Astrocyte (in vitro differentiated cells and primary cell): ENCODE data around the gene DUSP1. TPM values are rescaled to one million over a fixed set of nuclear protein-coding genes. Genes with fewer than 3 reads are reported as not detected.
A peak's percentile ranks its signal among the peaks of the same experiment; 100 is the strongest.

Experiments
- DNase-seq: peaks from one replicate; pipeline ENCODE4 v3.0.0-alpha.2; 2010; ENCODE audit warnings: low read depth
- FAIRE-seq: peaks from 2 replicates; lab custom pipeline; 2011; peaks lifted over from hg19 to GRCh38; lab: Jason Lieb, UNC
- H2AFZ ChIP-seq: 2 replicates; pipeline ENCODE4 v1.6.0; 2012; ENCODE audit warnings: low read depth, low read length, inconsistent platforms
- H3K27ac ChIP-seq: 2 replicates; pipeline ENCODE4 v1.5.1; 2011; ENCODE audit warnings: low read depth, low read length, inconsistent platforms
- H3K27me3 ChIP-seq: 2 replicates; pipeline ENCODE4 v1.6.0; 2011; ENCODE audit warnings: low read length, inconsistent platforms; ENCODE audit not compliant: insufficient read depth
- H3K36me3 ChIP-seq: 2 replicates; pipeline ENCODE4 v1.5.1; 2011; ENCODE audit warnings: low read length, inconsistent platforms; ENCODE audit not compliant: insufficient read depth
- H3K4me1 ChIP-seq: 2 replicates; pipeline ENCODE4 v1.5.1; 2011; ENCODE audit warnings: low read length, inconsistent platforms; ENCODE audit not compliant: insufficient read depth
- H3K4me2 ChIP-seq: 2 replicates; pipeline ENCODE4 v1.6.0; 2012; ENCODE audit warnings: low read length, inconsistent platforms
- H3K4me3 ChIP-seq: 2 replicates; pipeline ENCODE4 v1.5.1; 2011; ENCODE audit warnings: low read depth, mild to moderate bottlenecking, low read length, inconsistent platforms; ENCODE audit not compliant: insufficient read depth
- H3K79me2 ChIP-seq: 2 replicates; pipeline ENCODE4 v1.6.0; 2012; ENCODE audit warnings: mild to moderate bottlenecking, low read length, inconsistent platforms; ENCODE audit not compliant: insufficient read depth
- H3K9ac ChIP-seq: 2 replicates; pipeline ENCODE4 v1.6.0; 2012; ENCODE audit warnings: mild to moderate bottlenecking, low read length, inconsistent platforms
- H3K9me3 ChIP-seq: 2 replicates; pipeline ENCODE4 v1.5.1; 2012; ENCODE audit warnings: low read depth, mild to moderate bottlenecking, low read length, inconsistent platforms; ENCODE audit not compliant: insufficient read depth
- H4K20me1 ChIP-seq: 2 replicates; pipeline ENCODE4 v1.6.0; 2012; ENCODE audit warnings: low read length, inconsistent platforms; ENCODE audit not compliant: insufficient read depth
- H3K27ac Mint-ChIP-seq: one replicate; pipeline ENCODE4 v1.8.0; 2021; ENCODE audit warnings: mild to moderate bottlenecking, mixed read lengths; ENCODE audit not compliant: unreplicated experiment
- H3K27me3 Mint-ChIP-seq: one replicate; pipeline ENCODE4 v1.8.0; 2021; ENCODE audit warnings: low read depth, mixed read lengths; ENCODE audit not compliant: unreplicated experiment
- H3K36me3 Mint-ChIP-seq: one replicate; pipeline ENCODE4 v1.8.0; 2021; ENCODE audit warnings: low read depth, mixed read lengths; ENCODE audit not compliant: unreplicated experiment
- H3K4me1 Mint-ChIP-seq: one replicate; pipeline ENCODE4 v1.8.0; 2021; ENCODE audit warnings: low read depth, mixed read lengths; ENCODE audit not compliant: unreplicated experiment
- H3K4me3 Mint-ChIP-seq: one replicate; pipeline ENCODE4 v1.8.0; 2021; ENCODE audit warnings: mild to moderate bottlenecking, moderate library complexity, mixed read lengths; ENCODE audit not compliant: unreplicated experiment
- H3K9me3 Mint-ChIP-seq: one replicate; pipeline ENCODE4 v1.8.0; 2021; ENCODE audit warnings: mild to moderate bottlenecking, mixed read lengths; ENCODE audit not compliant: unreplicated experiment
- CTCF ChIP-seq: IDR thresholded peaks from 2 replicates; pipeline ENCODE4 v1.5.1; 2011; ENCODE audit warnings: low read depth, mild to moderate bottlenecking, inconsistent platforms, low read length, moderate library complexity; ENCODE audit not compliant: insufficient read depth
- EZH2 ChIP-seq: IDR thresholded peaks from 2 replicates; pipeline ENCODE4 v1.6.1; 2012; ENCODE audit warnings: mild to moderate bottlenecking, low read length, inconsistent platforms; ENCODE audit not compliant: insufficient read depth
- total RNA-seq: library from RNA; stranded (reverse); gene quantifications from 2 replicates; pipeline ENCODE4 v1.2.1, GENCODE V29; 2021

Gene DUSP1
- total RNA-seq, 1 donor from 2014 or later = 90.1 TPM

- H3K4me3 ChIP-seq = no peak overlapping the region
- peaks cover 1% of the 10 kb centered on the region for H3K36me3 Mint-ChIP-seq
- FAIRE-seq (no peak), DNase-seq (no peak)
- TF ChIP-seq CTCF (no peak), EZH2 (no peak)
- H3K79me2 ChIP-seq = no peaks in the 10 kb centered on the region
- H3K4me1 Mint-ChIP-seq = peaks cover 7% of the 10 kb centered on the region
- H3K4me1 ChIP-seq = peaks cover 10% of the 10 kb centered on the region
- H3K9me3 Mint-ChIP-seq = peaks cover 2% of the 10 kb centered on the region
- no peak overlapping the region for H2AFZ ChIP-seq
- H3K27me3 ChIP-seq = no peaks in the 10 kb centered on the region
- H3K27ac Mint-ChIP-seq = peak overlapping the region; percentile 86
- H3K27me3 Mint-ChIP-seq = peaks cover 6% of the 10 kb centered on the region
- no peaks in the 10 kb centered on the region for H3K36me3 ChIP-seq
- H4K20me1 ChIP-seq = no peaks in the 10 kb centered on the region
- H3K9me3 ChIP-seq = no peaks in the 10 kb centered on the region
- peak overlapping the region; percentile 35 for H3K4me2 ChIP-seq
- H3K4me3 Mint-ChIP-seq = peak overlapping the region; percentile 27
- H3K27ac ChIP-seq = peak overlapping the region; percentile 84
- H3K9ac ChIP-seq = peak overlapping the region; percentile 75
Measured at GRCh38 chr5:172741206-172741582, 29.8 kb downstream of the DUSP1 start.

GRCh38 chr5:172740428-172741205 lies 30.4 kb downstream of the DUSP1 start:
- H3K79me2 ChIP-seq = no peaks in the 10 kb centered on the region
- H3K4me3 ChIP-seq = no peak overlapping the region
- Mint-ChIP-seq H3K27ac (peak overlapping the region; percentile 86), H3K36me3 (peaks cover 1% of the 10 kb centered on the region), H3K4me3 (peak overlapping the region; percentile 27), H3K9me3 (peaks cover 2% of the 10 kb centered on the region), H3K4me1 (peaks cover 5% of the 10 kb centered on the region), H3K27me3 (peaks cover 3% of the 10 kb centered on the region)
- no peaks in the 10 kb centered on the region for H3K9me3 ChIP-seq
- H3K4me1 ChIP-seq = peaks cover 10% of the 10 kb centered on the region
- H3K36me3 ChIP-seq = no peaks in the 10 kb centered on the region
- no peak overlapping the region for H2AFZ ChIP-seq
- no peaks in the 10 kb centered on the region for H4K20me1 ChIP-seq
- TF ChIP-seq CTCF (no peak), EZH2 (no peak)
- peak; percentile 43 for FAIRE-seq
- peak; percentile 91 for DNase-seq
- H3K4me2 ChIP-seq = peak overlapping the region; percentile 35
- H3K9ac ChIP-seq = peak overlapping the region; percentile 75
- H3K27me3 ChIP-seq = no peaks in the 10 kb centered on the region
- H3K27ac ChIP-seq = peak overlapping the region; percentile 84

DNA sequence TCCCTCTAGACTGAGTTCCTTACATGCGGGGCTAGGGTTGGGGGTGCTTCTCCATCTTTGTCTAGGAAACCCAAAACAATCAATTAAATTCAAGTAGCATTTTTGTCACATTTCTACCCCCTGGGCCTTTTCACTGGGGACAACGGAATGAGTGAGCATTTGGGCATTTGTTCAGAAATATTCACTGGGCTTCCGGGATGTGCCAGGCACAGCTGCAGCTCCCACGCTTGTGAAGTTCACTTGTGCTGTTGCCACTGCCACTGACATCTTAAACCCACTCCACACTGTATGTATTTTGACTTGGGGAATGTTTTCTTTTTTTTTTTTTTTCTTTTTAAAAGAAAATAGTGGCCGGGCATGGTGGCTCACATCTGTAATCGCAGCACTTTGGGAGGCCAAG lies 31.6 kb downstream of the DUSP1 start:
- FAIRE-seq (no peak), DNase-seq (no peak)
- no peak overlapping the region for H3K9ac ChIP-seq
- no peaks in the 10 kb centered on the region for H3K36me3 ChIP-seq
- no peak overlapping the region for H3K27ac ChIP-seq
- H3K4me3 Mint-ChIP-seq = no peak overlapping the region
- no peak overlapping the region for H3K4me3 ChIP-seq
- peaks cover 10% of the 10 kb centered on the region for H3K4me1 ChIP-seq
- no peaks in the 10 kb centered on the region for H3K79me2 ChIP-seq
- no peak overlapping the region for H3K4me2 ChIP-seq
- peaks cover 5% of the 10 kb centered on the region for H3K4me1 Mint-ChIP-seq
- H3K9me3 Mint-ChIP-seq = no peaks in the 10 kb centered on the region
- no peaks in the 10 kb centered on the region for H3K36me3 Mint-ChIP-seq
- no peaks in the 10 kb centered on the region for H3K9me3 ChIP-seq
- H3K27ac Mint-ChIP-seq = peak overlapping the region; percentile 53
- no peak for TF ChIP-seq CTCF
- H3K27me3 Mint-ChIP-seq = no peaks in the 10 kb centered on the region
- no peaks in the 10 kb centered on the region for H4K20me1 ChIP-seq
- no peak overlapping the region for H2AFZ ChIP-seq
- no peaks in the 10 kb centered on the region for H3K27me3 ChIP-seq
